ENCODE measurements around the gene ZNF841. TPM values are rescaled to one million over a fixed set of nuclear protein-coding genes. Genes with fewer than 3 reads are reported as not detected.
A peak's percentile ranks its signal among the peaks of the same experiment; 100 is the strongest.
"Not testable (repeated sequence)": the region's sequence is repeated elsewhere in the genome, so short reads cannot be mapped to it uniquely, and the experiment has no call there.

ZNF841 gene
- total RNA-seq, 1 experiment from 2014 or later, result 23.3 TPM

- no peak for TF ChIP-seq CTCF (conservative IDR thresholded peaks at IDR 0.05)
- no peaks in the 10 kb centered on the region; the same call in 1 of the 2 replicates for H3K79me2 ChIP-seq (ENCODE audit: insufficient read depth, low read length)
- no peak overlapping the region for H2BK20ac ChIP-seq (ENCODE audit: low read depth, low read length, poor library complexity, severe bottlenecking)
- H4K20me1 ChIP-seq (ENCODE audit: control insufficient read depth, insufficient read depth, insufficient read length), result no peaks in the 10 kb centered on the region
- H3K9ac ChIP-seq (ENCODE audit: extremely low read depth, insufficient read length, low read length), result no peak overlapping the region
- Mint-ChIP-seq H3K36me3 (ENCODE audit: insufficient read depth in 1 of 3, low read depth in 3 of 3) (peaks cover 4 to 22% (median 8%) of the 10 kb centered on the region in 3 experiments; a peak in 6 of 7 replicates), H3K27me3 (ENCODE audit: low read depth) (peaks cover 8% of the 10 kb centered on the region; the same call in 1 of the 2 replicates), H3K27ac (no peak overlapping the region), H3K4me3 (no peak overlapping the region), H3K9me3 (peaks cover 67 to 75% of the 10 kb centered on the region in 2 experiments), H3K4me1 (peaks cover 3 to 4% of the 10 kb centered on the region in 2 experiments)
- peaks cover 46% of the 10 kb centered on the region for H3K9me3 ChIP-seq (ENCODE audit: control insufficient read depth, low read depth, low read length)
- H3K14ac ChIP-seq (ENCODE audit: insufficient read depth, low read length), result no peak overlapping the region
- H3T11ph ChIP-seq (ENCODE audit: low read length), result no peak overlapping the region
- H2BK12ac ChIP-seq (ENCODE audit: insufficient read length, low read depth, low read length), result no peak overlapping the region
- H2BK5ac ChIP-seq (ENCODE audit: insufficient read length, low read length), result no peak overlapping the region
- no peak overlapping the region for H2AK5ac ChIP-seq (ENCODE audit: insufficient read length, low read length)
- H3K23ac ChIP-seq (ENCODE audit: insufficient read length, low read depth, low read length), result no peak overlapping the region
- H3K56ac ChIP-seq (ENCODE audit: insufficient read length, low read depth, low read length), result no peak overlapping the region
- H3K27me3 ChIP-seq (ENCODE audit: insufficient read depth, low read length), result no peaks in the 10 kb centered on the region
- no peak overlapping the region for H4K91ac ChIP-seq (ENCODE audit: insufficient read length, low read depth, low read length)
- H2BK120ac ChIP-seq (ENCODE audit: low read depth, low read length, poor library complexity, severe bottlenecking), result no peak overlapping the region
- H4K5ac ChIP-seq (ENCODE audit: insufficient read length, low read depth, low read length), result no peak overlapping the region
- no peak overlapping the region for H3K18ac ChIP-seq (ENCODE audit: insufficient read length, low read depth, low read length)
- peaks cover 7% of the 10 kb centered on the region for H3K23me2 ChIP-seq (ENCODE audit: insufficient read length, low read depth, low read length, poor library complexity, severe bottlenecking)
- H3K27ac ChIP-seq (ENCODE audit: insufficient read length, low read depth, low read length), result no peak overlapping the region
- H4K8ac ChIP-seq (replicated peaks; ENCODE audit: insufficient read length, low read depth, low read length), result no peak overlapping the region
- no peaks in the 10 kb centered on the region for H3K4me1 ChIP-seq (ENCODE audit: insufficient read depth, low read length)
- H2AFZ ChIP-seq (ENCODE audit: low read length), result no peak overlapping the region
- H3K79me1 ChIP-seq (ENCODE audit: insufficient read depth, low read depth, low read length, poor library complexity, severe bottlenecking), result no peaks in the 10 kb centered on the region
- no peak for DNase-seq
- no peak overlapping the region for H3K4me2 ChIP-seq (ENCODE audit: insufficient read depth, insufficient read length, low read length)
- H2BK15ac ChIP-seq (ENCODE audit: low read depth, low read length), result no peak overlapping the region
- no peak overlapping the region for H3K4ac ChIP-seq (ENCODE audit: low read depth, low read length)
- no CpG with 5 or more reads among the region's 2 CpGs for WGBS (ENCODE audit: extremely low coverage, insufficient read length, low lambda C conversion rate)
These were observed 4.1 kb upstream of the ZNF841 start for GRCh38 chr19:52099497-52100138.

GRCh38 chr19:52096416-52096815 is 851 bp upstream of the ZNF841 start:
- H3K4me1 Mint-ChIP-seq, result peaks cover 13 to 14% of the 10 kb centered on the region in 2 experiments
- H2BK20ac ChIP-seq (ENCODE audit: low read depth, low read length, poor library complexity, severe bottlenecking); H2AFZ ChIP-seq (ENCODE audit: low read length): not testable (repeated sequence)

More at GRCh38 chr19:52096416-52096815, 851 bp upstream of the ZNF841 start:
- H4K5ac ChIP-seq (ENCODE audit: insufficient read length, low read depth, low read length); H4K91ac ChIP-seq (ENCODE audit: insufficient read length, low read depth, low read length); H3K27me3 ChIP-seq (ENCODE audit: insufficient read depth, low read length); H3K4me2 ChIP-seq (ENCODE audit: insufficient read depth, insufficient read length, low read length); H3K56ac ChIP-seq (ENCODE audit: insufficient read length, low read depth, low read length); H3K18ac ChIP-seq (ENCODE audit: insufficient read length, low read depth, low read length); H4K8ac ChIP-seq (replicated peaks; ENCODE audit: insufficient read length, low read depth, low read length); H2BK15ac ChIP-seq (ENCODE audit: low read depth, low read length); H3K79me2 ChIP-seq (ENCODE audit: insufficient read depth, low read length); H3K23me2 ChIP-seq (ENCODE audit: insufficient read length, low read depth, low read length, poor library complexity, severe bottlenecking); H3K27ac ChIP-seq (ENCODE audit: insufficient read length, low read depth, low read length); H3K9ac ChIP-seq (ENCODE audit: extremely low read depth, insufficient read length, low read length); H3T11ph ChIP-seq (ENCODE audit: low read length); H3K4me1 ChIP-seq (ENCODE audit: insufficient read depth, low read length); H3K14ac ChIP-seq (ENCODE audit: insufficient read depth, low read length); H2AK5ac ChIP-seq (ENCODE audit: insufficient read length, low read length); H4K20me1 ChIP-seq (ENCODE audit: control insufficient read depth, insufficient read depth, insufficient read length); H2BK120ac ChIP-seq (ENCODE audit: low read depth, low read length, poor library complexity, severe bottlenecking); H3K27ac Mint-ChIP-seq; H2BK12ac ChIP-seq (ENCODE audit: insufficient read length, low read depth, low read length); H2BK5ac ChIP-seq (ENCODE audit: insufficient read length, low read length); H3K79me1 ChIP-seq (ENCODE audit: insufficient read depth, low read depth, low read length, poor library complexity, severe bottlenecking); H3K23ac ChIP-seq (ENCODE audit: insufficient read length, low read depth, low read length); DNase-seq; H3K4ac ChIP-seq (ENCODE audit: low read depth, low read length); H3K27me3 Mint-ChIP-seq (ENCODE audit: low read depth): not testable (repeated sequence)
- H3K4me3 Mint-ChIP-seq, result peak overlapping the region in 1 of 2 experiments; percentile 24; a peak in 1 of 5 replicates
- WGBS (ENCODE audit: extremely low coverage, insufficient read length, low lambda C conversion rate), result no CpG with 5 or more reads among the region's 3 CpGs
- H3K9me3 ChIP-seq (ENCODE audit: control insufficient read depth, low read depth, low read length), result peaks cover 26% of the 10 kb centered on the region
- H3K36me3 Mint-ChIP-seq (ENCODE audit: insufficient read depth in 1 of 3, low read depth in 3 of 3), result peaks cover 26 to 38% (median 30%) of the 10 kb centered on the region in 3 experiments
- peaks cover 56 to 74% of the 10 kb centered on the region in 2 experiments for H3K9me3 Mint-ChIP-seq

Data from H9 (cell line).